Measurements from ENCODE around the gene RNF11. TPM values are rescaled to one million over a fixed set of nuclear protein-coding genes. Genes with fewer than 3 reads are reported as not detected.
"Not testable (repeated sequence)": the region's sequence is repeated elsewhere in the genome, so short reads cannot be mapped to it uniquely, and the experiment has no call there.

RNF11 gene
- polyA plus RNA-seq, 2 of the 4 experiments (the other 2 are of a cell fraction): 28.5 to 56.8 TPM

DNA sequence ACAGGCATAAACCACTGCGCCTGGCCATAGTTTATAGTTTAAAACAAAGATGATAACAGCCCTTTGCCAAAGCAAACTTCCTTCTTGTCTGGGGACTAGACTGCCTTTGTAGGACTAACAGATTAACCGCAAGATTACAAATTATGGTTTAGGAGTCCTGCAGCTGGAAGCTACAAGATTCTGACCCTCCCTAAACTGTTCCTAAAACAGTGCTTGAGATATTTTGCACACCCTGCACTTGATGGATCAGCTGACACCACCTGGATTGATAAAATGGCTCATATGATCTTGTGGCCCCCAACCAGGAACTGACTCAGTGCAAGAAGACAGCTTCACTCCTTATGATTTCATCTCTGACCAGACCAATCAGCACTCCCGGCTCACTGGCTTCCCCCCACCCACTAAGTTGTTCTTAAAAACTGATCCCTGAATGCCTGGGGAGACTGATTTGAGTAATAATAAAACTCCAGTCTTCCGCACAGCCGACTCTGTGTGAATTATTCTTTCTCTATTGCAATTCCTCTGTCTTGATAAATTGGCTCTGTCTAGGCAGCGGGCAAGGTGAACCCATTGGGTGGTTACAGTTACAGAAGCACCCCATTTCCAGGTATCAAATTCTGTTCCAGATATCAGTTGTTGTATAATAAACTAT lies 13.8 kb upstream of the RNF11 start (continued):
- TF ChIP-seq JUN (IDR thresholded peaks at IDR 0.05) (no peak), ZC3H11A (IDR thresholded peaks at IDR 0.05) (no peak), NPAS2 (CRISPR knock-in tag; IDR thresholded peaks at IDR 0.05; ENCODE audit: borderline replicate concordance) (no peak)

- Histone ChIP-seq H3K9me3 (no peaks in the 10 kb centered on the region), H3K4me1 (no peaks in the 10 kb centered on the region), H3K27ac (no peak overlapping the region), H3K4me2 (no peak overlapping the region), H3K4me3 (no peak overlapping the region)
- WGBS (ENCODE audit: missing lambda C conversion rate): 61% methylated on average over 3 of the region's 3 CpGs
- DNase-seq (ENCODE audit: low read depth in 1 of 2, low spot score in 1 of 2): no peak
- ATAC-seq: no peak
- ChIA-PET CTCF (no interaction called here), POLR2A (no interaction called here)
- no peak for FAIRE-seq
- no peak for TF ChIP-seq TFCP2L1 (CRISPR knock-in tag; IDR thresholded peaks at IDR 0.05)
- no peak for TF ChIP-seq NPAS2 (CRISPR knock-in tag; IDR thresholded peaks at IDR 0.05; ENCODE audit: borderline replicate concordance)
- TF ChIP-seq, protein P1, sequence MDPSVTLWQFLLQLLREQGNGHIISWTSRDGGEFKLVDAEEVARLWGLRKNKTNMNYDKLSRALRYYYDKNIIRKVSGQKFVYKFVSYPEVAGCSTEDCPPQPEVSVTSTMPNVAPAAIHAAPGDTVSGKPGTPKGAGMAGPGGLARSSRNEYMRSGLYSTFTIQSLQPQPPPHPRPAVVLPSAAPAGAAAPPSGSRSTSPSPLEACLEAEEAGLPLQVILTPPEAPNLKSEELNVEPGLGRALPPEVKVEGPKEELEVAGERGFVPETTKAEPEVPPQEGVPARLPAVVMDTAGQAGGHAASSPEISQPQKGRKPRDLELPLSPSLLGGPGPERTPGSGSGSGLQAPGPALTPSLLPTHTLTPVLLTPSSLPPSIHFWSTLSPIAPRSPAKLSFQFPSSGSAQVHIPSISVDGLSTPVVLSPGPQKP (IDR thresholded peaks at IDR 0.05; ENCODE audit: low read depth, low read length): no peak
- no peak for TF ChIP-seq RFX5 (IDR thresholded peaks at IDR 0.05)
- no peak for TF ChIP-seq RCOR1 (IDR thresholded peaks at IDR 0.05; ENCODE audit: low read depth, low read length)
- TF ChIP-seq BHLHE40 (IDR thresholded peaks at IDR 0.05; ENCODE audit: low read depth, low read length): no peak
- TF ChIP-seq MAZ (IDR thresholded peaks at IDR 0.05; ENCODE audit: borderline replicate concordance, low read depth, low read length): no peak
- TF ChIP-seq USF2 (IDR thresholded peaks at IDR 0.05): no peak
- no peak for TF ChIP-seq ATOH8 (CRISPR knock-in tag; IDR thresholded peaks at IDR 0.05; ENCODE audit: low read depth)
- TF ChIP-seq HDAC2 (IDR thresholded peaks at IDR 0.05): no peak
- no peak for TF ChIP-seq CEBPB (IDR thresholded peaks at IDR 0.05)
- no peak for TF ChIP-seq HES2 (IDR thresholded peaks at IDR 0.05)
- no peak for TF ChIP-seq FOSB (CRISPR knock-in tag; IDR thresholded peaks at IDR 0.05)
- no peak for TF ChIP-seq HMGXB4 (CRISPR knock-in tag; IDR thresholded peaks at IDR 0.05; ENCODE audit: borderline replicate concordance)
Observed at GRCh38 chr1:51222809-51223208, 13.3 kb upstream of the RNF11 start.

- POLR2A ChIA-PET: no interaction called here
- CTCF ChIA-PET: interaction anchor here (0.6 to 1.4 kb wide), 2 partner anchors 27 to 73 kb away, joined by 3 to 4 read pairs; no protein-coding TSS in a partner anchor
- WGBS (ENCODE audit: missing lambda C conversion rate): 73% methylated on average over 6 of the region's 6 CpGs
- Histone ChIP-seq H3K4me2 (no peak overlapping the region), H3K4me3 (no peak overlapping the region), H3K4me1 (no peaks in the 10 kb centered on the region), H3K9me3 (no peaks in the 10 kb centered on the region), H3K27ac (no peak overlapping the region)
- ATAC-seq (no peak), DNase-seq (ENCODE audit: low read depth in 1 of 2, low spot score in 1 of 2) (no peak), FAIRE-seq (no peak)
- TF ChIP-seq RARB (CRISPR knock-in tag; IDR thresholded peaks at IDR 0.05) (no peak), EHF (CRISPR knock-in tag; IDR thresholded peaks at IDR 0.05) (no peak)
Observed at GRCh38 chr1:51224255-51224654, 11.8 kb upstream of the RNF11 start.

DNA sequence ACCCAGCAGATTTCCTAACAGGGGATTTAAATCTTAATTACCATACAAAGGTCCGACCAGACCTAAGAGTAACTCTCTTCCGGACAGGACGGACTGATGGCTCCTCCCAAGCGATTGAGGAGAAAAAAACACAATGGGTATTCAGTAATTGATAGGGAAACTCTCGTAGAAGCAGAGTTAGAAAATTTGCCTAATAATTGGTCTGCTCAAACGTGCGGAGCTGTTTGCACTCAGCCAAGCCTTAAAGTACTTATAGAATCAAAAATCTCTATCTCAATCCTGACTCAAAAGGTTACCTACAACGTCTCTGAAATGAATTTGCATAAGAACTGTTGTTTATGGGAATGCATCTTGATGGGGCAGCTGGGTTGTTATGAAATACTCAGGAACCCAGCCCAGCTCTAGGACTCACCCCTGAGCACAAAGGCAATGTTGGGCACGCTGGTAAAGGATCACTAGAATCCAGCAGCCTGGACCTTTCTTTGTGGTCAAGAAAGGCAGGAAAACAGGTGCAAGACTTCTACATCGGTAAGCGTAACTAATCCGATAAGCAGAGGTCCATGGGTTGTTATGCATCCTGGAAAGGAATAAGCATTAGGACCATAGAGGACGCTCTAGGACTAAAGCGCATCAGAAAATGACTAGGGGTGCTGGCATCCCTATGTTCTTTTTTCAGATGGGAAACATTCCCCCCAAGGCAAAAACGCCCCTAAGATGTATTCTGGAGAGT lies 8.7 kb upstream of the RNF11 start:
- H3K4me1 ChIP-seq; ATAC-seq; H3K4me3 ChIP-seq; CTCF ChIA-PET; FAIRE-seq; H3K9me3 ChIP-seq; DNase-seq (ENCODE audit: low read depth in 1 of 2, low spot score in 1 of 2); H3K27ac ChIP-seq; H3K4me2 ChIP-seq; POLR2A ChIA-PET: not testable (repeated sequence)
- WGBS (ENCODE audit: missing lambda C conversion rate): 75% methylated on average over 15 of the region's 15 CpGs

GRCh38 chr1:51228471-51228870 lies 7.6 kb upstream of the RNF11 start:
- H3K4me1 ChIP-seq; FAIRE-seq; POLR2A ChIA-PET; DNase-seq (ENCODE audit: low read depth in 1 of 2, low spot score in 1 of 2); CTCF ChIA-PET; H3K4me3 ChIP-seq; H3K4me2 ChIP-seq; H3K27ac ChIP-seq; ATAC-seq; H3K9me3 ChIP-seq: not testable (repeated sequence)
- 66% methylated on average over 11 of the region's 11 CpGs for WGBS (ENCODE audit: missing lambda C conversion rate)
